Subcutaneous abdominal adipose tissue (tissue), 5 donors: ENCODE measurements around the gene FAM3B.

ENCODE experiments used
- H3K27ac ChIP-seq: one replicate; pipeline ENCODE4 v1.7.0; 2013; ENCODE audit warnings: low read depth, mild to moderate bottlenecking, inconsistent platforms, low read length, moderate library complexity
- H3K27me3 ChIP-seq, 5 donors: one replicate each; pipeline ENCODE4 v1.7.0; 2013; ENCODE audit warnings: low read length in 5 of 5, inconsistent platforms in 1 of 5; ENCODE audit not compliant: control insufficient read depth in 5 of 5, insufficient read depth in 4 of 5
- H3K36me3 ChIP-seq, 5 donors: one replicate each; pipeline ENCODE4 v1.7.0; 2013; ENCODE audit warnings: low read length in 5 of 5; ENCODE audit not compliant: control insufficient read depth in 5 of 5, insufficient read depth in 5 of 5
- H3K4me1 ChIP-seq, 5 donors: one replicate each; pipeline ENCODE4 v1.7.0; 2013; ENCODE audit warnings: low read length in 5 of 5, mild to moderate bottlenecking in 3 of 5, moderate library complexity in 1 of 5; ENCODE audit not compliant: control insufficient read depth in 5 of 5, insufficient read depth in 5 of 5
- H3K4me3 ChIP-seq, 5 donors: one replicate each; pipeline ENCODE4 v1.7.0; 2013; ENCODE audit warnings: low read length in 5 of 5, low read depth in 1 of 5
- H3K9ac ChIP-seq, 5 donors: one replicate each; pipeline ENCODE4 v1.7.0; 2013; ENCODE audit warnings: low read length in 5 of 5, mild to moderate bottlenecking in 4 of 5, moderate library complexity in 3 of 5
- H3K9me3 ChIP-seq, 5 donors: one replicate each; pipeline ENCODE4 v1.7.0; 2013; ENCODE audit warnings: low read length in 5 of 5; ENCODE audit not compliant: control insufficient read depth in 5 of 5
- donor health status: healthy.
- donor health status: healthy.
- donor health status: healthy.
- donor health status: healthy.
- donor health status: healthy.

Gene FAM3B

GRCh38 chr21:41361786-41362604, 45.4 kb downstream of the FAM3B start, which contains the start of gene MX2:
Gene MX2, plus strand, starts transcription at chr21:41362027. Its CDS starts 14,880 bp downstream, at chr21:41376907.
- H3K9ac ChIP-seq = peak within 1 kb of the TSS; percentile 12 to 74 (median 56)
- peaks cover 0 to 5% (median 0%) of the 10 kb centered on the region in 5 donors for H3K27me3 ChIP-seq
- H3K27ac ChIP-seq = peak within 1 kb of the TSS; percentile 84
- no peaks in the 10 kb centered on the region for H3K9me3 ChIP-seq
- peak within 1 kb of the TSS; percentile 30 to 82 (median 73) for H3K4me3 ChIP-seq
- H3K36me3 ChIP-seq = peaks cover 0 to 8% (median 0%) of the 10 kb centered on the region in 5 donors
- H3K4me1 ChIP-seq = peaks cover 13 to 49% (median 37%) of the 10 kb centered on the region in 5 donors

GRCh38 chr21:41362605-41363369, 46.2 kb downstream of the FAM3B start:
- peak overlapping the region; percentile 84 for H3K27ac ChIP-seq
- peaks cover 0 to 11% (median 0%) of the 10 kb centered on the region in 5 donors for H3K36me3 ChIP-seq
- H3K4me3 ChIP-seq = peak overlapping the region; percentile 30 to 82 (median 73)
- peaks cover 0 to 5% (median 0%) of the 10 kb centered on the region in 5 donors for H3K27me3 ChIP-seq
- H3K9ac ChIP-seq = peak overlapping the region in 4 of 5 donors; percentile 14 to 74 (median 64)
- no peaks in the 10 kb centered on the region for H3K9me3 ChIP-seq
- peaks cover 13 to 56% (median 37%) of the 10 kb centered on the region in 5 donors for H3K4me1 ChIP-seq

GRCh38 chr21:41363370-41364270, 47.0 kb downstream of the FAM3B start:
- Histone ChIP-seq H3K9ac (no peak overlapping the region), H3K4me3 (peak overlapping the region in 3 of 5 donors; percentile 72 to 79 (median 73)), H3K27me3 (peaks cover 0 to 10% (median 0%) of the 10 kb centered on the region in 5 donors), H3K36me3 (peaks cover 0 to 14% (median 0%) of the 10 kb centered on the region in 5 donors), H3K9me3 (no peaks in the 10 kb centered on the region), H3K27ac (no peak overlapping the region), H3K4me1 (peaks cover 14 to 65% (median 37%) of the 10 kb centered on the region in 5 donors)

GRCh38 chr21:41364308-41364707, 47.7 kb downstream of the FAM3B start:
- Histone ChIP-seq H3K9ac (no peak overlapping the region), H3K27me3 (peaks cover 0 to 16% (median 0%) of the 10 kb centered on the region in 5 donors), H3K27ac (no peak overlapping the region), H3K9me3 (no peaks in the 10 kb centered on the region), H3K4me3 (no peak overlapping the region), H3K4me1 (peaks cover 15 to 72% (median 44%) of the 10 kb centered on the region in 5 donors), H3K36me3 (peaks cover 0 to 14% (median 0%) of the 10 kb centered on the region in 5 donors)

- Histone ChIP-seq H3K4me1 (peaks cover 15 to 73% (median 45%) of the 10 kb centered on the region in 5 donors), H3K4me3 (no peak overlapping the region), H3K27ac (no peak overlapping the region), H3K27me3 (peaks cover 0 to 16% (median 0%) of the 10 kb centered on the region in 5 donors), H3K36me3 (peaks cover 0 to 14% (median 0%) of the 10 kb centered on the region in 5 donors), H3K9me3 (no peaks in the 10 kb centered on the region), H3K9ac (no peak overlapping the region)
These were observed 48.9 kb downstream of the FAM3B start for GRCh38 chr21:41365377-41366107.

GRCh38 chr21:41366522-41367151, 50.0 kb downstream of the FAM3B start:
- Histone ChIP-seq H3K9ac (no peak overlapping the region), H3K27me3 (peaks cover 0 to 16% (median 0%) of the 10 kb centered on the region in 5 donors), H3K4me1 (peaks cover 13 to 71% (median 46%) of the 10 kb centered on the region in 5 donors), H3K36me3 (peaks cover 0 to 14% (median 0%) of the 10 kb centered on the region in 5 donors), H3K4me3 (no peak overlapping the region), H3K9me3 (no peaks in the 10 kb centered on the region), H3K27ac (no peak overlapping the region)

GRCh38 chr21:41367301-41367944, 50.8 kb downstream of the FAM3B start:
- no peak overlapping the region for H3K9ac ChIP-seq
- H3K4me1 ChIP-seq = peaks cover 7 to 64% (median 38%) of the 10 kb centered on the region in 5 donors
- no peak overlapping the region for H3K4me3 ChIP-seq
- peaks cover 0 to 14% (median 0%) of the 10 kb centered on the region in 5 donors for H3K36me3 ChIP-seq
- H3K27me3 ChIP-seq = peaks cover 0 to 16% (median 0%) of the 10 kb centered on the region in 5 donors
- no peaks in the 10 kb centered on the region for H3K9me3 ChIP-seq
- no peak overlapping the region for H3K27ac ChIP-seq

- no peak overlapping the region for H3K27ac ChIP-seq
- peaks cover 0 to 16% (median 0%) of the 10 kb centered on the region in 5 donors for H3K27me3 ChIP-seq
- H3K4me1 ChIP-seq = peaks cover 7 to 58% (median 31%) of the 10 kb centered on the region in 5 donors
- H3K4me3 ChIP-seq = no peak overlapping the region
- H3K36me3 ChIP-seq = peaks cover 0 to 14% (median 0%) of the 10 kb centered on the region in 5 donors
- H3K9ac ChIP-seq = no peak overlapping the region
- no peaks in the 10 kb centered on the region for H3K9me3 ChIP-seq
These were observed 51.5 kb downstream of the FAM3B start for GRCh38 chr21:41367945-41368734.
